ENCODE results near the gene SLC25A42.

DNA sequence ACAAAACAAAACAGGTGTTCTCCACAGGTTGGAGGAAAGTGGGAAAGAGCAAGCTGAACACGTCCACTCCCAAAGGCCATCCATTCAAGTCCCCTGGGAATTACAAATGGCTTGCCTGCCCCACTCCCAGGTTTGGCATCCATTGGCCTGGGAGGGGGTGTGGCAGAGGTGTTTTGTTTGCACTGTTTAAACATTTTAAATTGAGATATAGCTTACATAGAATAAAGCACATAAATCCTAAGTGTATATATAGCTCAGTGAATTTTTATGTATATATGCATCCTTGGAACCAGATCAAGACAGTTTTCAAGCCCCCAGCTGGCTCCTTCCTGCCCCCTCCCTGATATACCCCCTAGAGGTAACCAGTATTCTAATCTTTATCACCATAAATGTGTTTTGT, 12.7 kb downstream of the SLC25A42 start:
- TF ChIP-seq, protein P1, sequence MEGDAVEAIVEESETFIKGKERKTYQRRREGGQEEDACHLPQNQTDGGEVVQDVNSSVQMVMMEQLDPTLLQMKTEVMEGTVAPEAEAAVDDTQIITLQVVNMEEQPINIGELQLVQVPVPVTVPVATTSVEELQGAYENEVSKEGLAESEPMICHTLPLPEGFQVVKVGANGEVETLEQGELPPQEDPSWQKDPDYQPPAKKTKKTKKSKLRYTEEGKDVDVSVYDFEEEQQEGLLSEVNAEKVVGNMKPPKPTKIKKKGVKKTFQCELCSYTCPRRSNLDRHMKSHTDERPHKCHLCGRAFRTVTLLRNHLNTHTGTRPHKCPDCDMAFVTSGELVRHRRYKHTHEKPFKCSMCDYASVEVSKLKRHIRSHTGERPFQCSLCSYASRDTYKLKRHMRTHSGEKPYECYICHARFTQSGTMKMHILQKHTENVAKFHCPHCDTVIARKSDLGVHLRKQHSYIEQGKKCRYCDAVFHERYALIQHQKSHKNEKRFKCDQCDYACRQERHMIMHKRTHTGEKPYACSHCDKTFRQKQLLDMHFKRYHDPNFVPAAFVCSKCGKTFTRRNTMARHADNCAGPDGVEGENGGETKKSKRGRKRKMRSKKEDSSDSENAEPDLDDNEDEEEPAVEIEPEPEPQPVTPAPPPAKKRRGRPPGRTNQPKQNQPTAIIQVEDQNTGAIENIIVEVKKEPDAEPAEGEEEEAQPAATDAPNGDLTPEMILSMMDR (IDR thresholded peaks at IDR 0.05; ENCODE audit: insufficient read depth, low read length) = no peak
- no peak for TF ChIP-seq GABPA (IDR thresholded peaks at IDR 0.05; ENCODE audit: low read depth)

All from HL-60 (cell line).